NOMO-1 (cell line): ENCODE measurements around the gene PSEN1.

Experiments
- DNase-seq, 2 experiments: peaks; one replicate each; lab custom pipeline; 2025; ENCODE audit not compliant: unreplicated experiment in 2 of 2; lab: John Stamatoyannopoulos, UW

Gene PSEN1

DNA sequence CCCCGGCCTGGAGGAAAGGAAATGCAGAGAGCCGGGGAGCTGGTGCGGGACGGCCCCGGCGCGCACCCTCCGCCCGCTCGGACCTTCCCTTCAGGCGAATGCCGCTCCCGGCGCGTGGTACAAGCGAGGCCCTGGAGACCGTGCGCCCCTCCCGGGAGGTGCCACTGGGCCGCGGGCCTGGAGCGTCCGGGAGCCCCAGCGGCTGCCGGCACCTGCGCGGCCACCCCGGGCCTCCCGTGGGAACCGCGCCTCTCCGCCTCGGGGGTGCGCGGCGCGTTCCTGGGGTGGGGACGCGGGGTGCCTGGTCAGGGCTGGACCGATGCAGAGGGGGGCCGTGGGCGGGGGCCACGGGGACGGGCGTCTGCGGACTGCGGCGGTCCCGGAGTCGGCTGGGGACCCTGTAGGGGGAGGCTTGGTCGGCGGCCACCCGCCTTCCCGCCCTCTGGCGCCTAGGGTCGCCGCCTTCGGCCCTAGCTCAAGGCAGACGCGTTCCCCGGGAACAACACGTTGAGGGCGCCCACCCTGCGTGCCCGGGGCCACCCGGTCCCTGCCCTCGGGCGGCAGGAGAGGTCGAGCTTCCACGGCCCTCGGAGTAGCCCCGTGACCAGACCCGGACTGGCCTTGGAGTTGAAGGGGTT is 101.6 kb downstream of the PSEN1 start:
- no peak for DNase-seq

DNA sequence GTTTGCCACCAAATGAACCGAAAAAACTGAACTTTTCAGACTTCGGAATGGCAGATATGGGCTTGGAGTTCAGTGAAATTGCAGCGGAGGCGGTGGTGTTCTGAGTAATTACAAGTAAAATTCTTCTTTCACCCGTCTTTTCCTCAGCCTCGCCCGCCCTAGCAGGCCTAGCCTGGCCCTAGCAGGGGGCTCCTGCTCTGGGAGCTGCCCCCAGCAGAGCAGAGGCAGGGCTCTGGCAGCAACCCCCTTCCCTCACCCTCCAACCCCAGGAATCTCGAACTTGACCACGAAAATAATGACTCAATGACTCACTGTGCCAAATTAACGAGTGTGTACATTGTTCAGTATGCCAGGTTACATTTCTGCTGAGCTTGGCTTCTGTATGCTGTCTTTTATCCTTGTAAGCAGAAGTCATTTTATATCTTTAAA is 102.1 kb downstream of the PSEN1 start:
- peak; percentile 55 to 62 for DNase-seq

- no peak for DNase-seq
These were observed 102.6 kb downstream of the PSEN1 start for GRCh38 chr14:73238941-73239340.

DNA sequence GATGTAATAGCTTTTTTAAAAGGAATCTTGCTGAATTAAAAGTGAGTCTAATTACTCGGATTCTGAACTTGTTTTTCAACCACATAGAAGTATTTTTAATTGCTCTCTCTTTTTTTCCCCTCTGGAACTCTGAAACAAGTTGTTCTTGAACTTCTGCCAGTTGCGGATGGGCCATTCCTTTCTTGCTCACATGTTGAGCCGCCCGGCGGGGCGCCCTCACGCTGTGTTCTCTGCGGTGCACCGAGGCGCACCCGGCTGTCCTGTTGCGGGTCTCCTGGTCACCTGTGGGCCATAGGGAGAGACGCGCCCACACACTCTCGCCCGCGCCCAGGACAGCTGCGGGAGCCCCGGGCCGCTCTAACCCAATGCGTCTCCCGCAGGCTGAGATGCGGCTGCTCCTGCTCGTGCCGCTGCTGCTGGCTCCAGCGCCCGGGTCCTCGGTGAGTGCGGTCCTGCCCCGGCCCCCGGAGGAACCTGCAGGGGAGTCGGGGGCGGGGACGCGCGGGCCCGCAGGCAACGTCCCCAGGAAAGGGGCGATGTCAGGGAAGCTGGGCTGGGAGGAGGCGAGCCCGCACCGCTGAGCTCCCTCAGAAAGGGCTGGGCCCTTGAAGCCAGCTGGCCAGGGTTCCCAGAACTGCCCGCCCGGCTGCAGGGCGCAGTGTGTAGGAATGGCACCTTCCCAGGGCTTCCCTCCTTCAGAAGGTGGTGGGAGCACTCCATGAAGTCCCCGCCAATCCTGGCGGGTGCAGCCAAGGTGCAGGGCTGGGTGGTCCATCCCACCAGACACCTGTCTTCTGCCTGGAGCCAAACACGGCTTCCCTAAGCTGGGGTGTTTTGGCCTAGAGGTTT is 103.3 kb downstream of the PSEN1 start:
- no peak for DNase-seq

DNA sequence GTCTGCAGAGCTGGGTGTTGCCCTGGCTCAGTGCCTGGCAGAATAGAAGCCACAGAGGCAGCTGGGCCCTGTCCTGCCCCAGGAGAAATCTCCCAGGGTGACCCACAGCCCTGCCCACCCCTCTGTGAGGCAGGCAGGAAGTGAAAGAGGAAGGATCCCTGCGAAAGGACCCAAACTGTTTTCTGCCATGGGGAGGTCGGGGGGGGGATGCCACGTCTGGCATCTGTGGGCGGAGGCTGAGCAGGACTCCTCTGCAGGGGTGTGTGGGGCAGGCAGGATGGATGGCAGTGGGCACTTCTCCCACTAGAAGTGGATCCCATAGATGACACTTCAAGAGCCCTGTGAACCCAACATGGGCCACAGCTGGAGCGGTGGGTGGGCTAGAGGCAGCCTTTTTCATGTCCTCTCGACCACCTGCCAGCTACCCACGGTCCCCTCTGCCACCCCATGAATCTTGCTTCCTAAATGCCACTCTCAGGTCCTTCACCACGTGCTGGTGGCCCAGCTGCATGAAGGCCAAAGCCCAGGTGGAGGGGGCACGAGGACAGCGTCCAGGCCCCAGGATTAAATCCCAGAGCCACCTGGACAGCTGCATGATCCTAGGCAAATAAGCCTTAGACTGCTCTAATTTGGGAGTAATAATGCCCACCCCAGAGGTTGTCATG is 104.6 kb downstream of the PSEN1 start:
- DNase-seq, result peak; percentile 68 to 73

DNA sequence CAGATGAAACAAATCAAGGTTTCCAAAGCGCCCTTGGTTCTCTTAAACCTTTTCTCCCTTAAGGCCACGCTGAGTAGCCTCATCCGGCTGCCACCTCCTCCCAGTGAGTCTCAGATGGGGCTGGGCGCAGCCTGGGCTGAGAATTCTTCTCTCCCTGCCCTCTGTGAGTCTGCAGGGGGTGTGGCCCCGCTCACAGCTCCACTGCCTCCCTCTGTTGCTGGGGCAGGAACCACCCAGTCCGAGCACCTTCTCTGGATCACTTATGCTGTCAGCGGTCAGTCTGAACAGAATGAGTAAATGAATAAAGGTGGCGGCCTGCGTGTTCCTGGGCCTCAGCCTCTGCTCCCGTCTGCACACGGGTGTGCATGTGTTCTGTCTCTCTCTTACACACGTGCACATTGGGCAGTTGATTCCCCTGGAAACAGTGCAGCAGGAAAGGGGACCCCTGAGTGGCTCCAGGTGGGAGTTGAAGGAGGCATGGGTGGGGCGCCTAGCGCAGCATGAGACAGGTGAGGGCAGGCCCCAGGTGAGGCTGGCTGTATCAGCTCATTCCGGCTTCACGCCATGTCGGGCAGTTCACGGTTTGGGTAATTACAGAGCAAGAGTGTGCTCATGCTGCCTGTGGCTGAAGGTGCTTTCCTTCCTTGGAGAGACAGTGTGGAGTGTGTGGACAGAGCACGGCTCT is 105.3 kb downstream of the PSEN1 start:
- DNase-seq, result no peak

DNA sequence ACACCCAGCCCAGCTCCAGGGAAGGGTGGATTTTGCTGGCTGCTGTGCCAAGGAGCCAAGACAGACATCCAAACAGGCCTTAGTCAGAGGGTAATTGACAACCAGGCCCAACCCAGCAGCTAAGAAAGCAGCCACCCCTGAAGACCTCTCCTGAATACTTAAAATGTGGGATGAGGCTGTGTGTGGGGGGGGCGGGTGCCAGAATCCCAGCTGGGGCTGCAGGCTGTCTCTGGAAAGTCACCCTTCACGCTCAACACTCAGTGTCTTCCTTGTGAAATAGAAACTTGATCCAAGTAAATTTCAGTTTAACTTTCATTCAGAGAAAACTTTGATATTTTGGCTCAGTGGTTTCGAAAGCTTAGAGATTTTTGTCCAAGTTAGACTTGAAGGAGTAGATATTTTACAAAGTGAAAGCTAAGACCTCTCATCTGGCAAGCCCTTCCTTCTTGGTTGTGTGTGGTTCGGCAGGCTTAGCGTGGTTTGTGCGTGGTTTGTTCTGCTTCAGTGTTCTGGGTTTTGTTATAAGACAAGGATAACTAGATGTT is 106.1 kb downstream of the PSEN1 start:
- no peak for DNase-seq

- no peak for DNase-seq
These were observed 107.0 kb downstream of the PSEN1 start for GRCh38 chr14:73243341-73243740.

- no peak for DNase-seq
These were observed 107.4 kb downstream of the PSEN1 start for GRCh38 chr14:73243748-73244147.

DNA sequence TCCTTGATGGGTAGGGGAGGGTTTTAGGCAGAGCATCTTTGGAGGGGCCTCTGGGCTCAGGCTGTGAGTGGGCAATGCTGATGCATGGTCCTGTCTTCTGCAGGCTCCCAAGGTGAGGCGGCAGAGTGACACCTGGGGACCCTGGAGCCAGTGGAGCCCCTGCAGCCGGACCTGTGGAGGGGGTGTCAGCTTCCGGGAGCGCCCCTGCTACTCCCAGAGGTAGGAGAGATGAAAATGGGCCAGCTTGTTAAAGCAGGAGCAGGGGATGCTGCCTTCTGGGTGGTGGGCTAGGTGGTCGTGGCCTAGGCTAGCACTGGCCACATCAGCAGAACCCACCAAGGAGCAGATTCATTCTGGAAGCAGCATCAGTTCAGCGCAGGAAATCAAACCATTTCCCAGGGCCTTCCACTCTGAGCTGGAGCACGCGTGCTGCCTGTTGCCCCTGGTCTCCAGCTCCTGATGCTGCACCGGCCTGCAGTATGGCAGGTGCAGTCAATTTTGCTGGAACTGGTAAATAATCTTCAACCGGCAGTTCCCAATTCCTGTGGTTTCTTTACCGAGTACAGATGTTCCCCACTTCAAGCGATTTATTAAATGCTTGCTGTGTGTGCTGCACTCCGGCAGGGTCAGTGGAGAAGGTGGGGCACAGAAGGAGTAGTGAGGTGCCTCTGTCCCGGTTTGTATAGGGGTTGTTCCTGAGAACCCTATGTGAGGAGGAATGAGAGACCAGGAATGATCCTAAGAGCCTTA is 108.4 kb downstream of the PSEN1 start:
- DNase-seq, result no peak

DNA sequence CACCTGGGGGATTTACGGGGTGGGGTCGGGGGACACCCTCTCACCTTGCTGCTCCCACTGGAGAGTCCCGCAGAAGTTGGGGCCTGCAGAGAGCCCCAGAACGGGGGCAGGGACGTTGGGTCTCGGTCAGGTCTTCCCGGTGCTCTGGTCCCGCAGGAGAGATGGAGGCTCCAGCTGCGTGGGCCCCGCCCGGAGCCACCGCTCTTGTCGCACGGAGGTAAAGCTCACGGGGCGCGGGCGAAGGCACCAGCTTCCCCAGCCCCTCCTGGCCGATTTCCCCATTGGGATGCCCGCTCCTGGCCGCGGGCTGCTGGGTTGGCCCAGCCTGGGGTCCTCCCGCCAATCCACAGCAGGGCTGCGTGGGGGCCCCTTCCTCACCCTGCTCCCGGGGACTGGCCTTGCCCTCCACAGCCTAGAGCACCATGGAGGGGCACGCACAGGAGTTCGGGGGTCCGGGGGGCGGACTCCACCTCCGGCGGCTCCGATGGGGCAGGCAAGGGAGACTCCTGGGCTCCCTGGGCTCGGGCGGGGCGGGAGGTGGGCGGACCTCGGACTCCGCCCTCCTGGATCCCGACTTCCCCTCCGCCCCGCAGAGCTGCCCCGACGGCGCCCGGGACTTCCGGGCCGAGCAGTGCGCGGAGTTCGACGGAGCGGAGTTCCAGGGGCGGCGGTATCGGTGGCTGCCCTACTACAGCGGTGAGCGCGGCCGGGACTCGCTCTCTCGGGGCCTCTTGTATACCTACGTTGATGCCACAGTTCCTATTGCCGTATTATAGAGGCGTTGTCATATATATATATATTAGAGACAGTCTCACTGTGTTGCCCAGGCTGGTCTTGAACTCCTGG is 109.4 kb downstream of the PSEN1 start:
- DNase-seq, result peak; percentile 48 to 79

DNA sequence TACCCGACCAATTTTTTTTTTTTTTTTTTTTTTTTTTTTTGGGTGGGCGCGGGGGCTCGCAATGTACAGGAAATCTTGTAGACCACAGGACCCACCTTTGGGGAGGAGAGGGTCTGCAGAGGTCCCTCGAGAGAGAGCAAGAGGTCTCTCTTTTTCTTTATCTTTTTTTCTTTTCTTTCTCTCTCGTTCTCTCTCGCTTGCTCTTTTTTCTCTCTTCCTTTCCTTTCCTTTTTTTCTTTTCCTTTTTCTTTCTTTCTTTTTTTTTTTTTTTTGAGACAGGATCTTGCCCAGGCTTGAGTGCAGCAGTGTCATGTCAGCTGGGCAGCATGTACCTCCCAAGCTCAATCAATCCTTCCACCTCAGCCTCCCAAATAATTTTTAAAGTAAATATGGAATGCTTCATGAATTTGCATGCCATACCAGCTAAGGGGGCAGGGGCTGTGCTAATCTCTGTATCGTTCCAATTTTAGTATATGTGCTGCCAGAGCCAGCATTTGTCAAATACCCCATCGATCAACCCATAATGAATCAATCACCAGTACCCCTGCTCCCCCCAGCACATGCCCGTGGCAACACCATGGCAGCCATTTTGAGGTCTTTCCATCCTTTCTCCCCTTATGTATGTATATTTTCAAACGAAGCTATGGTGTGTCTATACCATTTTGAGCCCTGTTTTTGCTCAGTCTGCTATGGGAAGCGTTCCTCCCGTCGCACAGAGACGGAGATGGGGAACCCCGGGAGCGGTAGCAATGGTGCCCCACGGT is 110.3 kb downstream of the PSEN1 start:
- no peak for DNase-seq

GRCh38 chr14:73248108-73248868 is 112.0 kb downstream of the PSEN1 start:
- DNase-seq, result no peak

- no peak for DNase-seq
These were observed 112.8 kb downstream of the PSEN1 start for GRCh38 chr14:73249108-73249507.

DNA sequence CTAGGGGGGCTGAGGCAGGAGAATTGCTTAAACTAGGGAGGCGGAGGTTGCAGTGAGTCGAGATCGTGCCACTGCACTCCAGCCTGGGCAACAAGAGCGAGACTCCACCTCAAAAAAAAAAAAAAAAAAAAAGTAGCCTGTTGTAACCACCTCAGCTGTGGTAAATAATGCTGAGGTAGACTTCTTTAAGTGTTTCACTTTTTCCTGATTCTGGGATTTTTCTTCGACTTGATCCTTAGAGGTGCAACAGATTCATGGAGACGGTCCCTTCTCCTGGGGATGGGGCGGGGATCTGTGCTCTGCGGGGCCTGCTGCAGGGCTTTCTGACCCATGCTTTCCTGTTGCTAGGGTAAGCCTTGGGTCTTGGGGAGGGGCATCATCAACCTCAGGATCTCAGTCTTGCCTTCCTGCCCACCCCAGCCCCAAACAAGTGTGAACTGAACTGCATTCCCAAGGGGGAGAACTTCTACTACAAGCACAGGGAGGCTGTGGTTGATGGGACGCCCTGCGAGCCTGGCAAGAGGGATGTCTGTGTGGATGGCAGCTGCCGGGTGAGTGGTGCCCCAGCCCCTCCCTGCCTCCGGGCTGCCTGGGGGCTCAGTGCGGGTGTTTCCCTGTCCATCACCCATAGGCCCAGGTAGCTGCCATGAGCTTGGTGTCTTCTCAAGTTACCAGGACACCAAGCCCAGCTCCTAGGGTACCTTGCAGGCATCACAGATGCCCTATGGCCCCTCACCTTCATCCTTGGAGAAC is 113.4 kb downstream of the PSEN1 start:
- DNase-seq, result no peak

DNA sequence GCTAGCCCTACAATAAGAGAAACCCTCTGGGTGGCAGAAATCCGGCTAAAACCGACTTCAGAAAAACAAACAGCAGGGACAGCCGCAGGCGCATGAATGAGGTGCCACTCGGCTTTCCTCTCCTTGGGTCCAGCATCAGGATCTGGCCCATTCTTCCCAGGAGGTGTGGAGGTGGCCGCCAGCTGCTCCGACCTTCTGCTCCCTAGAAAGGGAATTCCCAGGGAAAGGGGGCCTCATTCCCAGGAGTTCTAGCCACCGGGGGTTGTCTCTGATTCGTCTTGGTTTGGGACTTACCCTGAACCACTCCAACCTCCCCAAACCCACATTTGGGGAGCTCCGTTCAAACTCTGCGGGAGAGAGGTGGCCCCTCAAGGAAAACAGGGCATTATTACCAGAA is 114.0 kb downstream of the PSEN1 start:
- DNase-seq, result no peak
